Measurements from ENCODE around the gene PTPRR.

DNA sequence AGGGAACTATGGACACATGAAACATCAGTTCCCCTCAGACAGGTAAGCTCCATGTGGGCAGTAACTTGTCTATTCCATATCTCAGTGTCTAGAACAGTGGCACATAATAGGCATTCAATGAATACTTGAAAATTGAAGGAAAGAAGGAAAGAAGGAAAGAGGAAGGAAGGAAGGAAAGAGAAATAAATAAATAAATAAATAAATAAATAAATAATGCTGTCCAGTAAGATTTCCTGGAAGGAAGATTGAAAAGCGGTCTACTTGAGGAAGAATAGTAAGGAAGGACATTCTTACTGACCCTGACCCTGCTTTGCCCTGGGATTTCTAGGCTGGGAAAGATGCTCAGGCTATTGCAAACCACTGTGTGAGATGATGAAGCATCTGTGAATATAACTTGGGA is 91.5 kb downstream of the PTPRR start:
- no peak for TF ChIP-seq POLR2AphosphoS5 (IDR thresholded peaks at IDR 0.05; ENCODE audit: low read depth, low read length)
- TF ChIP-seq RFX5 (IDR thresholded peaks at IDR 0.05; ENCODE audit: low read length): no peak
- no peak for TF ChIP-seq EP300 (IDR thresholded peaks at IDR 0.05; ENCODE audit: borderline replicate concordance in 1 of 2, low read depth in 1 of 2, low read length in 1 of 2)
- TF ChIP-seq, protein P1, sequence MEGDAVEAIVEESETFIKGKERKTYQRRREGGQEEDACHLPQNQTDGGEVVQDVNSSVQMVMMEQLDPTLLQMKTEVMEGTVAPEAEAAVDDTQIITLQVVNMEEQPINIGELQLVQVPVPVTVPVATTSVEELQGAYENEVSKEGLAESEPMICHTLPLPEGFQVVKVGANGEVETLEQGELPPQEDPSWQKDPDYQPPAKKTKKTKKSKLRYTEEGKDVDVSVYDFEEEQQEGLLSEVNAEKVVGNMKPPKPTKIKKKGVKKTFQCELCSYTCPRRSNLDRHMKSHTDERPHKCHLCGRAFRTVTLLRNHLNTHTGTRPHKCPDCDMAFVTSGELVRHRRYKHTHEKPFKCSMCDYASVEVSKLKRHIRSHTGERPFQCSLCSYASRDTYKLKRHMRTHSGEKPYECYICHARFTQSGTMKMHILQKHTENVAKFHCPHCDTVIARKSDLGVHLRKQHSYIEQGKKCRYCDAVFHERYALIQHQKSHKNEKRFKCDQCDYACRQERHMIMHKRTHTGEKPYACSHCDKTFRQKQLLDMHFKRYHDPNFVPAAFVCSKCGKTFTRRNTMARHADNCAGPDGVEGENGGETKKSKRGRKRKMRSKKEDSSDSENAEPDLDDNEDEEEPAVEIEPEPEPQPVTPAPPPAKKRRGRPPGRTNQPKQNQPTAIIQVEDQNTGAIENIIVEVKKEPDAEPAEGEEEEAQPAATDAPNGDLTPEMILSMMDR (IDR thresholded peaks at IDR 0.05): no peak
- TF ChIP-seq RAD21 (IDR thresholded peaks at IDR 0.05; ENCODE audit: low read length): no peak
- no peak for TF ChIP-seq NFIC (IDR thresholded peaks at IDR 0.05; ENCODE audit: borderline replicate concordance)
- TF ChIP-seq RXRA (IDR thresholded peaks at IDR 0.05; ENCODE audit: borderline replicate concordance, low read depth): no peak
